ENCODE data around the gene OR56A4.
"Not testable (repeated sequence)": the region's sequence is repeated elsewhere in the genome, so short reads cannot be mapped to it uniquely, and the experiment has no call there.

The OR56A4 gene
- total RNA-seq, result 0 reads per million in 4 experiments

GRCh38 chr11:6006846-6007245, at the start of gene OR56A4:
Gene OR56A4, minus strand, starts transcription at chr11:6006946. Its CDS starts 3,954 bp downstream, at chr11:6002992.
- DNase-seq, result no peak

GRCh38 chr11:6055569-6055968, 48.8 kb upstream of the OR56A4 start:
- DNase-seq, result no peak

GRCh38 chr11:6052374-6052773, 45.6 kb upstream of the OR56A4 start:
- DNase-seq, result no peak

- DNase-seq, result no peak
Measured at GRCh38 chr11:6040874-6041273, 34.1 kb upstream of the OR56A4 start.

GRCh38 chr11:6030708-6031405, 24.1 kb upstream of the OR56A4 start, which contains the start of gene OR56A1:
Gene OR56A1, minus strand, starts transcription at chr11:6030758. Its CDS starts 3,066 bp downstream, at chr11:6027692.
- no peak for DNase-seq

- DNase-seq, result no peak
Measured at GRCh38 chr11:6027501-6027900, 20.8 kb upstream of the OR56A4 start.

GRCh38 chr11:6025056-6025455, 18.3 kb upstream of the OR56A4 start:
- no peak for DNase-seq

GRCh38 chr11:6022956-6023355, 16.2 kb upstream of the OR56A4 start:
- no peak for DNase-seq

- no peak for DNase-seq
Measured at GRCh38 chr11:6013042-6013441, 6.3 kb upstream of the OR56A4 start.

- DNase-seq, result no peak
Measured at GRCh38 chr11:6012035-6012668, 5.4 kb upstream of the OR56A4 start.

- DNase-seq, result no peak
Measured at GRCh38 chr11:6006395-6006794, 351 bp downstream of the OR56A4 start.

- DNase-seq, result no peak
Measured at GRCh38 chr11:6002202-6002699, 4.5 kb downstream of the OR56A4 start.

GRCh38 chr11:5994791-5995190, 12.0 kb downstream of the OR56A4 start:
- DNase-seq, result no peak

- no peak for DNase-seq
Measured at GRCh38 chr11:5992604-5993251, 14.0 kb downstream of the OR56A4 start.

GRCh38 chr11:5992150-5992549, 14.6 kb downstream of the OR56A4 start:
- no peak for DNase-seq

- no peak for DNase-seq
Measured at GRCh38 chr11:5989203-5989602, 17.5 kb downstream of the OR56A4 start.

GRCh38 chr11:5986885-5987284, 19.9 kb downstream of the OR56A4 start, which contains the start of gene OR52L1:
Gene OR52L1, minus strand, starts transcription at chr11:5986985. Its CDS starts 55 bp downstream, at chr11:5986930.
- DNase-seq, result no peak

- no peak for DNase-seq
Measured at GRCh38 chr11:5983443-5983842, 23.3 kb downstream of the OR56A4 start.

- no peak for DNase-seq
Measured at GRCh38 chr11:5973530-5973929, 33.2 kb downstream of the OR56A4 start.

- no peak for DNase-seq
Measured at GRCh38 chr11:5968394-5968793, 38.4 kb downstream of the OR56A4 start, which contains the start of gene OR56A5. Gene OR56A5, minus strand, starts transcription at chr11:5968494. Its CDS starts 0 bp downstream, at chr11:5968494.

GRCh38 chr11:5967708-5968107, 39.0 kb downstream of the OR56A4 start:
- no peak for DNase-seq

GRCh38 chr11:5966958-5967357, 39.8 kb downstream of the OR56A4 start:
- DNase-seq, result no peak

GRCh38 chr11:5960704-5961320, 45.9 kb downstream of the OR56A4 start:
- DNase-seq, result not testable (repeated sequence)
